Left cardiac atrium (tissue), 4 donors: Measurements from ENCODE around the gene DNAJB5. TPM values are rescaled to one million over a fixed set of nuclear protein-coding genes. Genes with fewer than 3 reads are reported as not detected.
"Not testable (repeated sequence)": the region's sequence is repeated elsewhere in the genome, so short reads cannot be mapped to it uniquely, and the experiment has no call there.

Experiments
- ATAC-seq, 2 donors: fragments of 200-7000 bp; cut with Tn5 transposase; one replicate each; pipeline ENCODE4 v1.9.1; 2020; ENCODE audit warnings: mild to moderate bottlenecking in 2 of 2, moderate library complexity in 2 of 2
- DNase-seq: peaks from one replicate; pipeline ENCODE4 v3.0.0-alpha.2; 2020
- intact Hi-C, 2 donors: fragments of 100-400 bp; cut with DNase I; formaldehyde crosslinking; loops; one replicate each; pipeline versions ENCODE4 v1.14.1 to v1.15.1; 2022 to 2023
- total RNA-seq, 2 donors: library from RNA; stranded (reverse); fragmentation: NEBNext Ultra II Directional; extraction: Animal tissue kit (Norgen Biotek cat#: 25700); gene quantifications; one replicate each; pipeline ENCODE4 v1.2.1, GENCODE V29; 2021
- donor health status: DM: no; HTN: yes; CAD: no.
- donor health status: DM: no; HTN: yes; CAD: no; lungs with severe emphysema.
- donor health status: DM: yes; HTN: yes; CAD: no.
- donor health status: Dilated cardiomyopathy.

The DNAJB5 gene
- total RNA-seq, 2 donors from 2014 or later: 31.2 to 67.7 TPM

DNA sequence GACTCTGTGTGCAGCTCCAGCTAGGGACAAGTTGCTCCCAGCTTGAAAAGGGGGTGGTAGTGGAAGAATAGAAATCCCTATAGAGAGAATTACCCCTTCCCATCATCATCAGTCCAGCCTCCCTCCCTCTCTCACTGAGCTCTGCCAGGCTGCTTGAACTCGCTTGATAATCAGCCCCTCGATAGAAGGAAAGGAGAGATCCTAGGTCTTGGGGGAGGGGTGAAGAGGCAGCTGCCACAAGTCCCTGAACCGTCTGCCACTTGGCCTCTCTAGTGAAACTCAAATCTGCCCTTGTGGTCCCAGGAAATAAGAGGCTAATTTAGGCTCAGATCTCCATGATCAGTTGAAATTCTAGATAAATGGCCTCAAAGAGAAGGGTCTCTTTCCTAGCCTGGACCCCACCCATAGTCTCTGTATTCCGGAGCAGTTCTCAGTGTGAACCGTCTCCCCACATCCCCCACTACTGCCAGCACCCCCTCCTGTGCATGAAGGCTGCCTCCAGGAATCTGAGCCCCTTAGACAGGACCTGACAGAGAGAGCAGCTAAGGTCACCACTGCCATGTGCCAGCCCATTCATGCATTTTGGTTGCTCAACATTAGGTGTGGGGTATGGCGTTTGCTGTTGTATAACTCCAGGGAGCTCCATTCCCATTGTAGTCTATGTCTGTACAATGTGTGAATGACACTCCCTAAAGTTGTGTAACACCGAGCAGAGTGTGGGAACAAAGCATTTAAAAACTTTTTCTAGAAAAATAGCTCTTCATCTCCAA, 5.5 kb downstream of the DNAJB5 start:
- intact Hi-C loops: loop anchor here in 1 of 2 donors (10.0 kb wide), 1 partner anchor 80 kb away; the partner anchor contains the start of genes FANCG and VCP
- no peak for ATAC-seq
- DNase-seq: no peak

- no peak for DNase-seq
- intact Hi-C loops: loop anchor here in 1 of 2 donors (10.0 kb wide), 1 partner anchor 79 kb away; the partner anchor contains the start of genes FANCG and VCP
- ATAC-seq: no peak
Measured at GRCh38 chr9:34995670-34996060, 6.1 kb downstream of the DNAJB5 start.

DNA sequence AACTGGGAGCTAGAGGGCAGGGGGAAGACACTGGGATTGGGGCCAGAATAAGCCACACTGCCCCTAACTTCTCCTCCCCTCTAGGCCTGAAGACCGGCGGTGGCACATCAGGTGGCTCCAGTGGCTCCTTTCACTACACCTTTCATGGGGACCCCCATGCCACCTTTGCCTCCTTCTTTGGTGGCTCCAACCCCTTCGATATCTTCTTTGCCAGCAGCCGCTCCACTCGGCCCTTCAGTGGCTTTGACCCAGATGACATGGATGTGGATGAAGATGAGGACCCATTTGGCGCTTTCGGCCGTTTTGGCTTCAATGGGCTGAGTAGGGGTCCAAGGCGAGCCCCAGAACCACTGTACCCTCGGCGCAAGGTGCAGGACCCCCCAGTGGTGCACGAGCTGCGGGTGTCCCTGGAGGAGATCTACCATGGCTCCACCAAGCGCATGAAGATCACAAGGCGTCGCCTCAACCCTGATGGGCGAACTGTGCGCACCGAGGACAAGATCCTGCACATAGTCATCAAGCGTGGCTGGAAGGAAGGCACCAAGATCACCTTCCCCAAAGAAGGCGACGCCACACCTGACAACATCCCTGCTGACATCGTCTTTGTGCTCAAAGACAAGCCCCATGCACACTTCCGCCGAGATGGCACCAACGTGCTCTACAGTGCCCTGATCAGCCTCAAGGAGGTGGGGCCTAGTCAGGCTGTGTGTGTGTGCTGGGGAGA, 6.8 kb downstream of the DNAJB5 start:
- ATAC-seq (no peak), DNase-seq (no peak)
- intact Hi-C loops: loop anchor here in 1 of 2 donors (10.0 kb wide), 1 partner anchor 78 kb away; the partner anchor contains the start of genes FANCG and VCP

- ATAC-seq (no peak), DNase-seq (no peak)
- intact Hi-C loops: loop anchor here in 1 of 2 donors (10.0 kb wide), 1 partner anchor 78 kb away; the partner anchor contains the start of genes FANCG and VCP
Measured at GRCh38 chr9:34996905-34997279, 7.3 kb downstream of the DNAJB5 start.

DNA sequence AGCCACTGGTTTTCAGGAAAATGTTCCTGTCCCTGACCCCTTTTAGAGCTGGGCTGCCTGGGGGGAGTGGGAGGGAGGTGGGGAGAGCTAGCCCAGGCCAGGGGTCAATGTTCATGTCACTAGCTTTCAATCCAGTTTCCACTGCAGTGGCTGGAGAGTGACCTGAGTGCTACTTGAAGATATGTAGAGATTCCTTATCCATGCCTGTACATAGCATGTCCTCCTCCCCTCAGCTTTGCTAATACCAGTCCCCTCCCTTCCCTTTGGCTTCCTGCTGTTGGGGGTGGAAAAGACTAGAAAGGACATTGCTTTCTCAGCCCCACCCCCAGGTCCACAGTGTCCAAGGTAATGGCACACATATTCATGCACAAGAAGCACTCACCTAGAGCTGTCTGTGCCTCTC, 7.8 kb downstream of the DNAJB5 start:
- DNase-seq (no peak), ATAC-seq (no peak)
- intact Hi-C loops: loop anchor here in 1 of 2 donors (10.0 kb wide), 1 partner anchor 77 kb away; the partner anchor contains the start of genes FANCG and VCP

DNA sequence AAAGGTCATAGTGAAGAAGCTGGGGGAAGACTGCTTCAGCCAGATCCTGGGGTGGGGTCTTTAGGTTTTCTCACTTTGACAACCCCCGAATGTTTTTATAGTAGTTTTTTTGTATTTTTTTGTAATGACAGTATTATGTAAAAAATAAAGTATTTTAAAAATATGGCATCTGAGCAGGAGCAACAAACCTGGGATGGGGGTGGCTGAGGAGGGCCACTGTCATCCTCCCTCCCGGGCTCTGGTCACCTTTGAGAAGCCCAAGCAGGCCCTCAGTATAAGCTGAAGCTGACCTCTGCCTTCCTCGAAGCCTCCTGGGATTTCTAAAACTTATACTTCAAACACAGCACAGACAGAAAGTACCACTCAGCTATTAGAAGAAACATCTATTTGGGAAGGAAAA, 8.7 kb downstream of the DNAJB5 start:
- no peak for DNase-seq

DNA sequence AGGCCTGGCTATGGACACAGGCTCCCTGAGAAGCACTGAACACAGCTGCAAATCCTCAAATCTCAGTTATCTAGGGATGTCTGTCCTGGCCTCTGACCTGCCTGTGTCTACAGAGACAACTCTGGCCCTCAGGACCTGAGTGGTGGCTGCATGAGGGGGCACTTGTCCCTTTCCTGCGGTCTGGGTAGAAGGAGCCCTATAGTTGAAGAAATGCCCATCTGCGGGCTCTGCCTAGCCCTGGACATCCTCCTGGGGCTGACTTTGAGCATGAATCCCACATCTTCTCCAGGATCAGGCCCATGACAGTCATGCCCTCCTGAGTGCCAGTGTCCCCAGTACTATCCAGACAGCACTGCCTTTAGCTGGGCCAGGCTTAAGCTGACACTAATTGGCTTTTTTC, 10.0 kb downstream of the DNAJB5 start:
- no peak for ATAC-seq
- intact Hi-C loops: loop anchor here in 1 of 2 donors (10.0 kb wide), 1 partner anchor 75 kb away; the partner anchor contains the start of genes FANCG and VCP

More for the DNA sequence above, 8.7 kb downstream of the DNAJB5 start:
- ATAC-seq: no peak
- intact Hi-C loops: loop anchor here in 1 of 2 donors (10.0 kb wide), 1 partner anchor 77 kb away; the partner anchor contains the start of genes FANCG and VCP

GRCh38 chr9:35000535-35001284, 11.2 kb downstream of the DNAJB5 start:
- no peak for ATAC-seq
- intact Hi-C loops: no loop called here
- no peak for DNase-seq

More for the DNA sequence above, 10.0 kb downstream of the DNAJB5 start:
- no peak for DNase-seq

GRCh38 chr9:35001285-35001677, 11.7 kb downstream of the DNAJB5 start:
- intact Hi-C loops: no loop called here
- no peak for DNase-seq
- no peak for ATAC-seq

GRCh38 chr9:35001803-35002502, 12.4 kb downstream of the DNAJB5 start:
- ATAC-seq (no peak), DNase-seq (no peak)
- intact Hi-C loops: no loop called here

DNA sequence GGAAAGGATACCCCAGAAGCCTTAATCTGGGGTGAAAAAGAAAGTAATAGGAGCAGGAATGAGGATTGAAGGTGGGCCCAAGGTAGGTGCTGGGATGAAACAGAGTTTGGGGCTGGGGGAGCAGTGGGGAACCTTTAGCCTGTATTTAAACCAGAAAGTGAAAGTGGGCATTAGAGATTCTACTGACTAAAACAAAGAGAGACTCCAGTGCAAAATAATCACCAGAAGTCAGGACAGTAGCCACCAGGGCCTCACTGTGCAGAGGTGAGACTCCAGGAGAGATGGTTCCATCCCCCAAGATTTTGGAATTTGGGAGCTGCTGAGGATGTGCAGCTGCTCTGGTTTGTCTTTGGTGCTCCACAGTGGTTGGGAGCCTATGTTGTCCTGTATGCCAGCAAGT, 13.1 kb downstream of the DNAJB5 start:
- intact Hi-C loops: no loop called here
- DNase-seq (no peak), ATAC-seq (no peak)

- DNase-seq, intact Hi-C loops, ATAC-seq: not testable (repeated sequence)
Measured at GRCh38 chr9:35004299-35004698, 14.8 kb downstream of the DNAJB5 start.

GRCh38 chr9:35010351-35010958, 20.9 kb downstream of the DNAJB5 start:
- DNase-seq (no peak), ATAC-seq (no peak)
- intact Hi-C loops: no loop called here

GRCh38 chr9:35014517-35014916, 25.0 kb downstream of the DNAJB5 start:
- ATAC-seq (no peak), DNase-seq (no peak)
- intact Hi-C loops: no loop called here

GRCh38 chr9:35023443-35023842, 33.9 kb downstream of the DNAJB5 start:
- ATAC-seq, intact Hi-C loops, DNase-seq: not testable (repeated sequence)

GRCh38 chr9:35026671-35027070, 37.1 kb downstream of the DNAJB5 start:
- DNase-seq (no peak), ATAC-seq (peak in 1 of 2 donors; percentile 22)
- intact Hi-C loops: no loop called here

GRCh38 chr9:35027374-35027773, 37.8 kb downstream of the DNAJB5 start:
- peak in 1 of 2 donors; percentile 67 for ATAC-seq
- intact Hi-C loops: no loop called here
- no peak for DNase-seq

- DNase-seq: no peak
- no peak for ATAC-seq
- intact Hi-C loops: no loop called here
Measured at GRCh38 chr9:35027860-35028259, 38.3 kb downstream of the DNAJB5 start.
